HT1080 (cell line): Measurements from ENCODE around the gene PRKN. TPM values are rescaled to one million over a fixed set of nuclear protein-coding genes. Genes with fewer than 3 reads are reported as not detected.

Experiments
- DNase-seq: peaks from one replicate; pipeline ENCODE4 v3.0.0-alpha.2; 2015; ENCODE audit warnings: low read depth
- total RNA-seq: library from RNA; depleted of rRNA; stranded (reverse); fragments of >200 nt; shearing (Covaris generic); gene quantifications from 2 replicates; pipeline ENCODE4 v1.2.3, GENCODE V29; 2014

Gene PRKN
- total RNA-seq, 1 experiment from 2014 or later: not detected

GRCh38 chr6:161984713-161985112 lies 742.9 kb downstream of the PRKN start:
- no peak for DNase-seq

GRCh38 chr6:161976553-161976952 lies 751.0 kb downstream of the PRKN start:
- DNase-seq: no peak

GRCh38 chr6:161973064-161973463 lies 754.5 kb downstream of the PRKN start:
- DNase-seq: no peak

- no peak for DNase-seq
These were observed 756.5 kb downstream of the PRKN start for GRCh38 chr6:161971043-161971442.

GRCh38 chr6:161963634-161964234 lies 763.8 kb downstream of the PRKN start:
- DNase-seq: no peak

- no peak for DNase-seq
These were observed 764.4 kb downstream of the PRKN start for GRCh38 chr6:161963181-161963580.

GRCh38 chr6:161961796-161962195 lies 765.8 kb downstream of the PRKN start:
- no peak for DNase-seq

GRCh38 chr6:161961046-161961445 lies 766.5 kb downstream of the PRKN start:
- DNase-seq: no peak

- DNase-seq: no peak
These were observed 768.5 kb downstream of the PRKN start for GRCh38 chr6:161959072-161959471.

GRCh38 chr6:161956082-161956481 lies 771.5 kb downstream of the PRKN start:
- no peak for DNase-seq

- no peak for DNase-seq
These were observed 772.8 kb downstream of the PRKN start for GRCh38 chr6:161954699-161955276.

- DNase-seq: no peak
These were observed 773.5 kb downstream of the PRKN start for GRCh38 chr6:161954077-161954476.

- no peak for DNase-seq
These were observed 776.4 kb downstream of the PRKN start for GRCh38 chr6:161951126-161951525.

GRCh38 chr6:161949531-161949930 lies 778.0 kb downstream of the PRKN start:
- DNase-seq: peak; percentile 74

GRCh38 chr6:161948462-161948861 lies 779.1 kb downstream of the PRKN start:
- no peak for DNase-seq

- DNase-seq: no peak
These were observed 780.2 kb downstream of the PRKN start for GRCh38 chr6:161947371-161947770.

GRCh38 chr6:161946461-161946860 lies 781.1 kb downstream of the PRKN start:
- DNase-seq: no peak

GRCh38 chr6:161943561-161943960 lies 784.0 kb downstream of the PRKN start:
- no peak for DNase-seq

GRCh38 chr6:161941565-161941964 lies 786.0 kb downstream of the PRKN start:
- DNase-seq: no peak

GRCh38 chr6:161940519-161940918 lies 787.0 kb downstream of the PRKN start:
- no peak for DNase-seq

- DNase-seq: no peak
These were observed 801.2 kb downstream of the PRKN start for GRCh38 chr6:161926324-161926723.

GRCh38 chr6:161924516-161925116 lies 803.0 kb downstream of the PRKN start:
- peak; percentile 5 for DNase-seq

- DNase-seq: peak; percentile 66
These were observed 804.9 kb downstream of the PRKN start for GRCh38 chr6:161922631-161923119.
